Daoy (cell line): ENCODE measurements around the gene DNASE1. TPM values are rescaled to one million over a fixed set of nuclear protein-coding genes. Genes with fewer than 3 reads are reported as not detected.
A peak's percentile ranks its signal among the peaks of the same experiment; 100 is the strongest.
"Not testable (repeated sequence)": the region's sequence is repeated elsewhere in the genome, so short reads cannot be mapped to it uniquely, and the experiment has no call there.

Experiments used
- DNase-seq: peaks from one replicate; pipeline ENCODE4 v3.0.0-alpha.2; 2015; ENCODE audit warnings: low read depth
- total RNA-seq: library from RNA; depleted of rRNA; stranded (reverse); fragments of >200 nt; shearing (Covaris generic); gene quantifications from 2 replicates; pipeline ENCODE4 v1.2.3, GENCODE V29; 2014; rRNA removed

The DNASE1 gene, protein sequence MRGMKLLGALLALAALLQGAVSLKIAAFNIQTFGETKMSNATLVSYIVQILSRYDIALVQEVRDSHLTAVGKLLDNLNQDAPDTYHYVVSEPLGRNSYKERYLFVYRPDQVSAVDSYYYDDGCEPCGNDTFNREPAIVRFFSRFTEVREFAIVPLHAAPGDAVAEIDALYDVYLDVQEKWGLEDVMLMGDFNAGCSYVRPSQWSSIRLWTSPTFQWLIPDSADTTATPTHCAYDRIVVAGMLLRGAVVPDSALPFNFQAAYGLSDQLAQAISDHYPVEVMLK
- 2.8 and 3.2 TPM in 2 replicates for total RNA-seq

DNA sequence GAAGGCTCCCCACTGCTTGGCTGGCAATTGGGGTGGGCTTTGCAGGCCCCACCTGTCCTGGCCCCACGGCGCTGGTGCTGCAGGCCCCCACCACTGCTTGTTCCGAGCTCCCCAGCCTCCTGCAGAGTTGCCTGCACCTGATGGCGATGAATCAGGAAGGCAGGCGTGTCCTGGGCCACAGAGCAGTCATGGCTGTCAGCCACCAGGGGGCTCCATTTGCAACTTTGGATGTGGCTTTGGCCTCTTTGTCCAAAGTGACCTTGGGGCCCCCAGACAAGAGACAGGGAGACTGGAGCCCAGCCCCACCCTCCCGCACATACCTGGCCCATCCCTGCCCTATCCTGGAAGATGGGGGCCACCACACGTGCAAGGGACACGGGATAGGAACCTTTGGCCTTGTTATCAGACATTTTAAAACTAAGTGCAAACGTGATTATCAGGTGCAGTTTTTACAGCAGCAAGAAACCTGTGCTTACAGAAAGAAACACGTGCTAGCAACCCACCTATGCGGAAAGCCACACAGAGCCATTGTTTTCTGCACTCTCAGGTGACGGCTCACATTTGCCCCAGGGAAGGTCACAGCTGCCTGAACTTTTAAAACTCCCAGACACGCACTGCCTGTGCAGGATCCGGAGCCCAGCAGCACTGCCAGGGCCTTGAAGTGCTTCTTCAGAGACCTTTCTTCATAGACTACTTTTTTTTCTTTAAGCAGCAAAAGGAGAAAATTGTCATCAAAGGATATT is at the start of gene DNASE1:
Gene DNASE1, plus strand, starts transcription at position 443 of the 743 bp plus-strand sequence. CDS start 683 bp downstream, outside the sequence.
- peak; percentile 71 for DNase-seq

DNA sequence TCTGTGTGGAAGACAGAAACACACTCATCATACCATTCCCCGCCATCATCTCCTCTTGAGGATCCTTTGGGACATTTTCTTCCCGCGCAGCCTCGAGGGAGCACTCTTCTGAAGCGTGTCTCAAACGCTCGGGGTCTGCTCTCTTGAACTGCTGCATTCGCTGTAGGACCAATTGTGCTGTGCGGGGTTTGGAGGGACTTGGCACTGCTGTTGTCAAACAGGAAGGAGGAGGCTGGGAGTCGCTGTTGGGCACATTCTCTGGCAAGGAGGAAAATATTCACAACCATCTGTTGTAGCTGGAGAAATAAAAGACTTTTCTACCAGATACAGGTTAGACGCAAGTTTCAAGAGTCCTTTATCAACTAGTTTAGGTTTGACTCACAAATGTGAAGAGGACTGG is 48.0 kb upstream of the DNASE1 start:
- DNase-seq, result no peak

DNA sequence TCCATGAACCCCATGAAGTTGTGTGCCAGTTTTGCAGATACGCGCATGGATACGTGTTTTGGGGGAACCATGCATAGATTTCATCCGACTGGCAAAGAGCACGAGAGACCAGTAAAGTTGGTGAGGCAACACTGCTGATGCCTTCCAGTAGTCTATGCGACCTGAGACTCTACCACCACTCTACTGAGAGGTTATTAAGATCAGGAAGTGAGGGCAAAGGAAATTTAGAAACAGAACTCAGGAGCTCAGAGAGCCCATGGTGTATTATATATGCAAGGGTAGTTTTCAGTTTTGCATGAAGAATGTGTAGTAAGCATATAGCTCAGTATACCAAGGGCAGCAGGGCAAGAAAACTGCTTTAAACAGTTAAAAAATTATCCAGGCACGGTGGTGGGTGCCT is 47.3 kb upstream of the DNASE1 start:
- no peak for DNase-seq

DNA sequence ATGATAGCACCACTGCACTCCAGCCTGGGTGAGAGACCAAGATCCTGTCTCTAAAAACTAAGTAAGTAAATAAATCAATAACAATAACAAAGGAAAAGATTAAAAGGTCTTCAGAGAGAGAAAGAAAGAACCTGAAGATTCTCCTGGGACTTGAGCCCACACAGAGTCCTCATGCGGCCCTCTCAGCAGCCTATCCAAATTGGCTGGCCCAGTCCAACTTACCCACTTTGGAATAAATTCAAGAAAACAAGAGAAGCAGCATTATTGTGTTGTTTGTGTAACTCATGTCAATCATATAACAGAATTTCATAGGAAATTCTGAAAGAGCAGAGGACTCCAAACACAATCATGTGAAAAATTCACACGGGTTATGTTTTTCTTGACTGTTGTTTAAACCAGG is 46.9 kb upstream of the DNASE1 start:
- no peak for DNase-seq

DNA sequence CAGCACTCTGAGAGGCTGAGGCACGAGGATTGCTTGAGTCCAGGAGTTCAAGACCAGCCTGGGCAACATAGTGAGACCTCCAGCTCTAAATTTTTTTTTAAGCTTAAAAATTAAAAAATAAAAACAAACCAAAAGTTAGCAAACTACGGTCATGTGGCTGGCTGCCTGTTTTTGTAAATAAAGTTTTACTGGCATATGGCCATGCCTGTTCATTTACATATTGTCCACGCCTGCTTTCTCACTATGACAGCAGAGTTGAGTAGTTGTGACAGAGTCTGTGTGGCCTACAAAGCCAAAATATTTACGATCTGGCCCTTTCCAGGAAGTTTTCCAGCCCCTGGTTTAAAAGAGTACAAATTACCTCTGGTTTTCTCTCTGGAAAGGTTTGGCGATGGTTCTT is 46.4 kb upstream of the DNASE1 start:
- DNase-seq, result no peak

DNA sequence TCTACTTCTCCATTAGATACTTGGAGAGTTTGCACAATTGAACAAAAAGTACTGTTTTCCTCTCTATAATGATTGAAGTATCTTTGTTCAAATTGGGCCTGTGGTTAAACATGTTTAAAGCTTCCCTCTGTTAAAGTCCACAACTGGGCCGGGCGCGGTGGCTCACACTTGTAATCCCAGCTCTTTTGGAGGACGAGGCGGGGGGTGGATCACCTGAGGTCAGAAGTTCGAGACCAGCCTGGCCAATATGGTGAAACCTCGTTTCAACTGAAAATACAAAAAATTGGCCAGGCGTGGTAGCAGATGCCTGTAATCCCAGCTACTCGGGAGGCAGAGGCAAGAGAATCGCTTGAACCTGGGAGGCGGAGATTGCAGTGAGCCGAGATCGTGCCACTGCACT is 45.5 kb upstream of the DNASE1 start:
- not testable (repeated sequence) for DNase-seq

DNA sequence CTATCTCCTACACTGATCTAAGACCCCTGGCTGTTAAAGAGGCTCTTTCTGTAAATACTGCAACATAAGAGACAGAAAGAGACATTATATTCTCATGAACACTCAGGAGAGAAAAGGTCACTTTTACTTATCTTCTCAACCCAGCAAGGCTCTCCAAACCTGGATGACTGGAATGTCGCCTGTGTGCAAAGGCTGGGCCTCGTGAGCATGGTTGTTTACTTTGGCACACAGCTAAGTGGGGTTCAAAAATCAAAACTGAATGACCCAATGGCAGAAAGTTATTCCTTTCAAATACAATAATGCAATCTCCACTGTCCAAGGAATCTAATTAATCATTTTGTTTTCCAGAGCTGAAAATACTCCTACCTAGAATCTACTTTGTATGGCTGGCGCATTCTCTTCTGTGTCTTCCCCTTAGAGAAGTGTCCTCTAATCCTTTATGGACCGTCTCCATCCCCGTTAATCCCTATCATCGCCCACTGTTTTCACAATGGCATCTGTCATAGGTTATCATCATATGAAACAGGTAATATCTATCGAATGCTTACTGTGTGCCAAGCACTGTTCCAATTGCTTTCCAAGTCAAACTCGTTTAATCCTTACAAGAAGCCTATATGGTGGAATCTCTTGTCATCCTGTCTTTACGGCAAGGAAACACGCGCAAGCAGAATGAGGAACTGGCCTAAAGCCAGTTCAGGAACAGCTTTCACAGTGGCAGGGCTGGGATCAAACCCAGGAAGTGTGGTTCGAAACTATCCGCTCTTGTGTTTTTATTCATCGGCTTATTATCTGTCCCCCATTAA is 44.4 kb upstream of the DNASE1 start:
- DNase-seq, result no peak

DNA sequence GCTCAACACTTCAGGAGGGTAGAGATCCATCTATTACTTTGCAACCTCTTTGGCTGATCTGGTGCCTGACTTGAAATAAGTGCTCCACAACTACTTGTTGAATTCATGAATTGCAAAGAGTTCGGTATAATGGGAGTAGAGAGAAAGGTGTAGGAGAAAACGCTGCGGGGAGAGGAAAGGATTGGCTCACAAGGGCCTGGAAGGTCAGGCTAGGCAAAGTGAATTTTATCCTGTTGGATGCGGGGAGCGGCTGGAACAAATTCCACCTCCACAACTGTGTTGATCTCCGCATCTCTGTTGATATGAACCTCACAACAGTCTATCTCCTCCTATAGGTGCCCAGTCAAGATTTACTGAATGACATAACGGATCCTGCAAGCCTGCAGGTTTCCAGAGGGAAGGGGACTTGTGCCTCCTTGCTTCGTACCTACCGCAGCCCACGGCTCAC is 43.8 kb upstream of the DNASE1 start:
- no peak for DNase-seq

DNA sequence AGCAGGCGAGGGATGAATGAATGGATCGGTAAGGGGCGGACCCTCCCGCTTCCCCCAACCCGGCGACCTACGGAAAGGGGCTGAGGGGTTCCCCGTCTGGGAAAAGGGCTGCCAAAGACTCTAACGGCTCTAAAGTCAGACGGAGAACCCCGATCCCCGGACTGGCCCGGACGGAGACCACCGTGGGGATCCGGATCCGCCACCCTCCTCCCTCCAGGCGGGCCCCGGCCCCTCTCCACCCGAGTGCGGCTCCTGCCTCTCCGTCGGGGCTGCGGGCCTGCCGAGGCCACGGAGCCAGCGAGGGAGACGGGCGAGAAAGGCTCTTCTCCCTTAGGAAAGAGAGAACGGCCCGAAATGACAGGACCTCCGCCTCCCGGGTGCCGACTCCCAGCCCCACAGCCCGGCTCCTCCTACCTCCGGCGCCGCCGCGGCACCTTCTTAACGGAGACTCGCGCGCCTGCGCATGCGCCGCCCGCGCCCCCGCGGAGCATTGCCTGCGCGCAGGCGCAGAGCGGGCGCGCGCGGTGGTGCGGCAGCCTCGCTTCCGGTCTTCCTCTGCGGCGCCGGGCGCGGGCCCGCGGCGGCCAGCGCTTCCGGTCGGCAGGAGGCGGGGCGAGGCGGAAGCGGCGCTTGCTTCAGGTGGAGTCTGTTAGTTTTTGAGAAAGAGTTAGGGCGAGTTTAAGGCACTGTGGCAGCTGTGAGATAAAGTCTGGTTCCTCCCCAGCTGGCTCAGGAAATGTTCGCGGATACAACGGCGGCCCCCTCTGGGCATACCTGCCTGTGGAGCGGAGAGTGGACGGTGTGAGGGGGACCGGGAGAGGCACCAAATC is 43.1 kb upstream of the DNASE1 start, which contains the start of gene SLX4:
Gene SLX4, minus strand, starts transcription at position 461 of the 830 bp plus-strand sequence. CDS start 2,642 bp downstream, outside the sequence.
- peak; percentile 95 for DNase-seq

DNA sequence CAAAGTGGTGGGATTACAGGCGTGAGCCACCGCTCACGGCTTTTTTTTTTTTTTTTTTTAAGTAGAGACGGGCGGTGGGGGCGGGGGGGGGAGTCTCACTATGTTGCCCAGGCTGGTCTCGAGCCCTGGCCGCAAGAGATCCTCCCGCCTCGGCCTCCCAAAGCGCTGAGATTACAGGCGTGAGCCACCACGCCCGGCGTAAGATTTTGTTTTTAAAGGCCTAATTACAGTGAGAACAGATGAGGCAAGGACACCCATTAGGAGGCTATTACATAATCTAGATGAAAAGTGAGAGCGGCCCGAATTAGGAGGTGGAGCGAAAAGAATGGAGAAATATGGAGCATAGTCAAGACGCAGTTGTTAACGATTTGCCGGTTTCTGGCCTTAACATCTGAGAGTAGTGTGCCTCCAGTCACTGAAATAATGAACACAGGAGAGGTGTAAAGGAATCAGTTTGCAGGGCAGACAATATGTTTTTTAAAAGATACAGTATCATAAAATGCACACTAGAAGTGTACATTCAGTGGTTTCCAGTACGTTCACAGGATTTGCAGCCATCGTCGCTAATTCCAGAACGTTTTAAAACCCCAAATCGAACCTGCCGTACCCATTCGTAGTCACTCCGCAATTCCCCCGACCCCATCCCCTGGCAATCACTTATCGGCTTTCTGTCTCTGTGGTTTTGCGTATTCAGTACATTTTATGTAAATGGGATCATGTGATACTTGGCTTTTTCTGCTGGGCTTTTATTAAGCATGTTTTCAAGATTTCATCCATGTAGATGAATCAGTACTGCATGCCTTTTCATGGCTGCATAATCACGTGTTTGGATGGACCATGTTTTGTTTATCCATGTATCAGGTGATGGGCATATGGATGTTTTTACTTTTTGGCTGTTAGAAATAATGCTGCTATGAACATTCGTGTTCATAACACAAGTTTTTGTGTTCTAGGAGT is 41.7 kb upstream of the DNASE1 start:
- DNase-seq, result no peak

DNA sequence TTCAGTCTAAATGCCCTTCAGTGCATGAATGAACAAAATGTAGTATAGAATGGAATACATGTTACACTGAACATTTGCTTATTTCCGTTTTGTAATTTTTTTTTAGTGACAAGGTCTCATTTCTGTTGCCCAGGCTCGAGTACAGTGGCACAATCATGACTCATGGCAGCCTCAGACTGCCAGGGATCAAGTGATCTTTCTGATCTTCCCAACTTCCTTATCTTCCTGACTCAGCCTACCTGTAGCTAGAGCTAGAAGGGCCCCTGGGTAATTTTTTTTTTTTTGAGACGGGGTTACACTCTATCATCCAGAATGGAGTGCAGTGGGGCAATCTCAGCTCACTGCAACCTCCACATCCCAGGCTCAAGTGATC is 35.7 kb upstream of the DNASE1 start:
- peak; percentile 22 for DNase-seq

DNA sequence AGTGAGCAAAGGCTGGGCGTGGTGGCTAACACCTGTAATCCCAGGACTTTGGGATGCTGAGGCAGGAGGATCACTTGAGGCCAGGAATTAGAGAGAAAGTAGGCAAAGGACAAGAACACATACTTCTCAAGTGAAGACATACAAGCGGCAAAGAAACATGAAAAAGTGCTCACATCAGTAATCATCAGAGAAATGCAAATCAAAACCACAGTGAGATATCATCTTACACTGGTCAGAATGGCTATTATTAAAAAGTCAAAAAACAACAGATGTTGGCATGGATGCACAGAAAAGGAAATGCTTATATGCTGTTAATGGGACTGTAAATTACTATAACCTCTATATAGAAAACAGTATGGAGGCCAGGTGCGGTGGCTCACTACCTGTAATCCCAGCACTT is 30.8 kb upstream of the DNASE1 start:
- DNase-seq, result no peak

DNA sequence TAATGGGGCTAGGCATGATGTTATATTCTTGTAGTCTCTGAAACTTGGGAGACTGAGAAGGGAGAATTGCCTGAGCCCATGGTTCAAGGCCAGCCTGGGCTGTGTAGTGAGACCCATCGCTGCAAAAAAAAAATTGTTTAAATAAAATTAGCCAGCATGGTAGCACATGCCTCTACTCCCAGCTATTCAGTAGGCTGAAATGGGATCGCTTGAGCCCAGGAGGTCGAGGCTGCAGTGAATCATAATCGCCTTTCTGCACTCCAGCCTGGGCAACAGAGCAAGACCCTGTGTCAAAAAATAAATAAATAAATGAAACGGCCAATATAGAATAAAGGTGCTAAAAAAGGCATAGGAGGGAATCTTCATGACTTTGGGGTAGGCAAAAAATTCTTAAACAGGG is 29.2 kb upstream of the DNASE1 start:
- DNase-seq, result no peak

DNA sequence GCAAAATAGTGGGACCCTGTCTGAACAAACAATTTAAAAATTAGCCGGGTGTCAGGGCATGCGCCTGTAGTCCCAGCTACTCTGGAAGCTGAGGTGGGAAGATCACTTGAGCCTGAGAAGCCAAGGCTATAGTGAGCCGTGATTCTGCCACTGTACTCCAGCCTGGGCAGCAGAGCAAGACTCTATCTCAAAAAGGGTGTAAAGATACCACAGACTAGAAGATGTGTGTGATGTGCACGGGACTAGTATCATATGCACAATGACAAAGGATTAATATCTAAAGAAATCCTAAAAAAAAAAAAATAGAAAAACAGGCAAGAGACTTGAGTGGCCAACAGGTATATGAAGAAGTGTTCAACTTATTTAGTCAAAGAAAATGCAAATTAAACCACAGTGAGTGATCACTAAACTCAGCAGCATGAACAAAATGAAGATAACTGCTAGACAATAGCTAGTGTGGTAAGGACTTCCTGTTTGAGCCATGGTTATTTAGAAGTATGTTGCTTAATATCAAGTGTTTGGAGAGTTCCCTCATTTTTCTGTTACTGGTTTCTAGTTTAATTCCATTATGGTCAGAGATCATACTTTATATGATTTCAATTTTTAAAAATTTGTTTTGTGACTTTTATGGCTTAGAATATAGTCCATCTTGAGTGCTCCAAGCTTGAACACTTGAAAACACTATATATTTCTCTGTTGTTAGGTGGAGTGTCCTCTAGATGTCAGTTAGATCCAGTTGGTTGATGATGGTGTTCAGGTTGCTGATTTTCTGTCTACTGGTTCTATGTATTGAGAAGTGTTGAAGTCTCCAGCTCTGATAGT is 28.4 kb upstream of the DNASE1 start:
- DNase-seq, result no peak

DNA sequence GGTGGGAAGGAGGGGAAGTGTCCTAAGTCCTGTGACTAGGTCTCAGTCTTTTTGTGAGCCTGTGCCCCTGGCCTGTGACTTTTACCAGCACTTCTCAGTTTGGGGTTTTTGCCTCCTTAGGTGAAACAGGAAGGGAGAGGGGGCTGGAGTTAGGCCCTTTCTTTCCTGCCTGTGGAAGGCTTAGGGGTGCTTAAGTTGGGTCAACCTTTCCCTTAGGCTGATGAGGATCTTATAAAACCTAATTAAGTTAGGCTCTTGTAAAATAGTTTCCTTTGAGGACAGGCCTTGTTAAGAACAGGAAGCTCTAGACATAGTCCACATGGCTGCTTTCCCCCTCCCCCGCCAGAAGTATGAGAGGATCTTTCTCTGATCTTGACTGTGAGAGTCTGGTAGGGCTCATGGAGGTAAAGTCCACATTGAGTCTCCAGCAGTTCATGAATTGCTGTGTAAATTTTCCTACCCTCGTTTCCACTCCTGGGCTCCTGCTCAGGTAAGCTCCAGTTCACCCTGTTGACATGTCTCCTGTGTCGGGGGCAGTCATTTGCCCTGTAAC is 17.0 kb upstream of the DNASE1 start:
- no peak for DNase-seq

DNA sequence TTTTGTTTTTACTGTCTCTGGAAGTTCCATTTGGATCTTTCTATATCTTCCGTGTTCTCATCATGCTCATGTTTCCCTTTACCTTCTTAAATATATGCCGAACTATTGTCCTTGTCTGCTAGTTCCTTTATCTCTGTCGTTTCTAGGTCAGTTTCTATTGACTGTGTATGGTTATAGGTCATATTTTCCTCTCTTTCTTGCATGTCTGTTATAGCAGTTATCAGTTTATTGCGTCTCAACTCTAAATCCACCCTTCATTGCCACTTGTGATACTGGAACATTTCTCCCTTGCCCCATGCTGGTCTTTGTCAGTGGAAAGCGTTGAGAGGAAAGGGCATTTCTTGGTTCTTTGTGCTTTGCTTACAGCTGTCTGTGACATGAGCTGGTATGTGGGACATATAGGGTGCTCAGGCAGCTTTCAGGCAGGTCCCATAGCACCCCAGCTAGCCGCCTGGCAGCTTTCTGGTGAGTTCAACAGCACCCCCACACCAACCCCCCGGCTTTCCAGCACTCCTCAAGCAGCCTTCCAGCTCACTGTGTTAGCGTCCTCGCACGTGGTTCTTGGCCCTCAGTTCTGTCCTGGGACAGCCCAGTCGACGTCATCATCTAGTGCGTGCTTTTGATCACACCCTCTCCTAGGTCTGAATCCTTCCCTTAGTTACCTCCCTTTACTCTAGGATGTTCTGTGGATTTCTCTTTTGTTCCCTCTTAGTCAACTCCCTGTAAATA is 15.4 kb upstream of the DNASE1 start:
- no peak for DNase-seq

DNA sequence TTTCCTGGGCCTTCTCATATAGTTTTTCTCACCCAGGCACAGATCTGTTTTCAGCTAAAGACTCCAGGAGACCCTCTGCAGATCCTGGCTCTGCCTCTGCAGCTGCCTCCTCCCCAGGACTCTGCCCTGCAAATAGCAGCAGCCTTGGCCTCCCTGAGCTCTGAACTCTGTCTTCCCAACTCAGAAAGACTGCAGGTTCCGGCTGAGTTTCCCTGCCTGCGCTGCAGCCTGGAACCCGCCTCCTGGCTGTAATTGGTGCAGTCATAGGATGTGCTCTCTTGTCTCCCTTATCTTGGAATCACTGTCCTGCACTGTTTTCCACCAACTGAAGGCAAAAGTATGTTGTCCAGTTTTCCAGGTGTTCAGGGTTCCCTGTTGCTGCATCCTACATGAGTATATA is 14.3 kb upstream of the DNASE1 start:
- no peak for DNase-seq
